Mesenchymal stem cell (in vitro differentiated cells and primary cell): ENCODE data around the gene RYR1.

ENCODE experiments used
- DNase-seq: peaks from one replicate; pipeline ENCODE4 v3.0.0-alpha.2; 2013
- H2AFZ ChIP-seq: one replicate; pipeline ENCODE4 v1.6.1; 2013; ENCODE audit warnings: low read depth, mild to moderate bottlenecking, control low read depth, inconsistent platforms, low read length, moderate library complexity
- H2AK5ac ChIP-seq: 2 replicates; pipeline ENCODE4 v1.6.1; 2013; ENCODE audit warnings: low read length, moderate library complexity, mild to moderate bottlenecking, inconsistent platforms; ENCODE audit not compliant: severe bottlenecking
- H2BK120ac ChIP-seq: one replicate; pipeline ENCODE4 v1.6.1; 2013; ENCODE audit warnings: low read depth, mild to moderate bottlenecking, inconsistent platforms, low read length, moderate library complexity
- H2BK12ac ChIP-seq, 2 experiments: one replicate each; pipeline ENCODE4 v1.6.1; 2013; ENCODE audit warnings: inconsistent platforms in 2 of 2, low read length in 2 of 2, mild to moderate bottlenecking in 2 of 2, moderate library complexity in 2 of 2, control low read depth in 1 of 2
- H2BK15ac ChIP-seq: one replicate; pipeline ENCODE4 v1.6.1; 2013; ENCODE audit warnings: mild to moderate bottlenecking, low read depth, inconsistent platforms; ENCODE audit not compliant: poor library complexity, severe bottlenecking
- H2BK5ac ChIP-seq: 2 replicates; pipeline ENCODE4 v1.6.1; 2013; ENCODE audit warnings: low read depth, mild to moderate bottlenecking, low read length, control low read depth, inconsistent platforms; ENCODE audit not compliant: poor library complexity, severe bottlenecking
- H3K14ac ChIP-seq, 2 experiments: one replicate each; pipeline ENCODE4 v1.6.1; 2013; ENCODE audit warnings: inconsistent platforms in 2 of 2, low read length in 2 of 2, control low read depth in 1 of 2, mild to moderate bottlenecking in 1 of 2, moderate library complexity in 1 of 2
- H3K18ac ChIP-seq, 2 experiments: one replicate each; pipeline ENCODE4 v1.6.1; 2013; ENCODE audit warnings: inconsistent platforms in 2 of 2, low read length in 2 of 2, control low read depth in 1 of 2, low read depth in 1 of 2, mild to moderate bottlenecking in 1 of 2
- H3K23ac ChIP-seq, 2 experiments: one replicate each; pipeline ENCODE4 v1.6.1; 2013; ENCODE audit warnings: inconsistent platforms in 2 of 2, low read length in 2 of 2, mild to moderate bottlenecking in 2 of 2, moderate library complexity in 2 of 2, control low read depth in 1 of 2
- H3K27ac ChIP-seq: 2 replicates; pipeline ENCODE4 v1.5.1; 2013; ENCODE audit warnings: mild to moderate bottlenecking, moderate library complexity, low read length, control low read depth, inconsistent platforms; ENCODE audit not compliant: poor library complexity, severe bottlenecking
- H3K27me3 ChIP-seq, 2 experiments: 2 replicates each; pipeline versions ENCODE4 v1.6.1 to v1.7.0; 2013; ENCODE audit warnings: low read length in 2 of 2, mild to moderate bottlenecking in 2 of 2, moderate library complexity in 2 of 2, control low read depth in 1 of 2, inconsistent platforms in 1 of 2; ENCODE audit not compliant: control insufficient read depth in 1 of 2, insufficient read depth in 1 of 2
- H3K36me3 ChIP-seq, 2 experiments: 2 replicates each; pipeline versions ENCODE4 v1.6.1 to v1.7.0; 2013; ENCODE audit warnings: low read length in 2 of 2, control low read depth in 1 of 2, inconsistent platforms in 1 of 2, low read depth in 1 of 2, mild to moderate bottlenecking in 1 of 2; ENCODE audit not compliant: insufficient read depth in 2 of 2, control insufficient read depth in 1 of 2
- H3K4ac ChIP-seq, 2 experiments: one replicate each; pipeline ENCODE4 v1.6.1; 2013; ENCODE audit warnings: inconsistent platforms in 2 of 2, low read length in 2 of 2, mild to moderate bottlenecking in 2 of 2, moderate library complexity in 2 of 2, control low read depth in 1 of 2, low read depth in 1 of 2
- H3K4me1 ChIP-seq: 2 replicates; pipeline ENCODE4 v1.6.1; 2013; ENCODE audit warnings: low read depth, low read length, control low read depth; ENCODE audit not compliant: control insufficient read depth, insufficient read depth
- H3K4me2 ChIP-seq: 2 replicates; pipeline ENCODE4 v1.6.1; 2013; ENCODE audit warnings: low read length, mild to moderate bottlenecking, inconsistent platforms; ENCODE audit not compliant: poor library complexity, severe bottlenecking
- H3K4me3 ChIP-seq, 2 experiments: 2 replicates each; pipeline versions ENCODE4 v1.5.1 to v1.7.0; 2013; ENCODE audit warnings: low read length in 2 of 2, mild to moderate bottlenecking in 2 of 2, control low read depth in 1 of 2, low read depth in 1 of 2; ENCODE audit not compliant: insufficient read depth in 1 of 2
- H3K79me1 ChIP-seq: replicated peaks from 2 replicates; pipeline ENCODE4 v1.6.1; 2013; ENCODE audit warnings: mild to moderate bottlenecking, control low read depth, low read length, inconsistent platforms; ENCODE audit not compliant: poor library complexity, severe bottlenecking
- H3K9ac ChIP-seq: 2 replicates; pipeline ENCODE4 v1.7.0; 2013; ENCODE audit warnings: mild to moderate bottlenecking, low read length, moderate library complexity
- H3K9me3 ChIP-seq: 2 replicates; pipeline ENCODE4 v1.7.0; 2013; ENCODE audit warnings: mild to moderate bottlenecking, low read length; ENCODE audit not compliant: control insufficient read depth
- H4K8ac ChIP-seq: one replicate; pipeline ENCODE4 v1.6.1; 2013; ENCODE audit warnings: inconsistent platforms, mild to moderate bottlenecking, low read length, moderate library complexity
- H4K91ac ChIP-seq: one replicate; pipeline ENCODE4 v1.6.1; 2013; ENCODE audit warnings: mild to moderate bottlenecking, low read length, inconsistent platforms
- WGBS: methylation state at CpG from one replicate; pipeline ENCODE4 v1.1.7; 2013; ENCODE audit warnings: mixed read lengths; 5-methylcytosine and 5-hydroxymethylcytosine counted together

RYR1 gene

GRCh38 chr19:38429055-38429810 is 4.3 kb upstream of the RYR1 start:
- H2BK5ac ChIP-seq = no peak overlapping the region
- no peaks in the 10 kb centered on the region for H3K79me1 ChIP-seq
- no peak overlapping the region for H2BK15ac ChIP-seq
- H2AFZ ChIP-seq = no peak overlapping the region
- H3K4me1 ChIP-seq = no peaks in the 10 kb centered on the region
- H3K9me3 ChIP-seq = no peaks in the 10 kb centered on the region
- H2BK12ac ChIP-seq = no peak overlapping the region
- no peak overlapping the region for H2AK5ac ChIP-seq
- H3K18ac ChIP-seq = no peak overlapping the region
- peaks cover 26 to 66% of the 10 kb centered on the region in 2 experiments for H3K27me3 ChIP-seq
- no peak overlapping the region for H3K23ac ChIP-seq
- no peak overlapping the region for H3K4ac ChIP-seq
- 83% methylated on average over 12 of the region's 14 CpGs for WGBS
- H3K4me3 ChIP-seq = no peak overlapping the region
- no peak overlapping the region for H3K14ac ChIP-seq
- no peak overlapping the region for H4K91ac ChIP-seq
- H3K9ac ChIP-seq = no peak overlapping the region
- no peaks in the 10 kb centered on the region for H3K36me3 ChIP-seq
- no peak overlapping the region for H2BK120ac ChIP-seq
- DNase-seq = no peak
- H4K8ac ChIP-seq = no peak overlapping the region
- H3K4me2 ChIP-seq = no peak overlapping the region
- H3K27ac ChIP-seq = no peak overlapping the region

- Histone ChIP-seq H3K14ac (no peak overlapping the region), H3K4me2 (no peak overlapping the region), H3K27me3 (peaks cover 32 to 66% of the 10 kb centered on the region in 2 experiments), H2BK15ac (no peak overlapping the region), H4K91ac (no peak overlapping the region), H3K79me1 (no peaks in the 10 kb centered on the region), H3K4me3 (no peak overlapping the region), H4K8ac (no peak overlapping the region), H2BK120ac (no peak overlapping the region), H3K9me3 (no peaks in the 10 kb centered on the region), H2AK5ac (no peak overlapping the region), H3K4ac (no peak overlapping the region), H3K4me1 (no peaks in the 10 kb centered on the region), H3K18ac (no peak overlapping the region), H3K23ac (no peak overlapping the region), H2BK12ac (no peak overlapping the region), H2AFZ (no peak overlapping the region), H3K27ac (no peak overlapping the region), H2BK5ac (no peak overlapping the region), H3K36me3 (no peaks in the 10 kb centered on the region), H3K9ac (no peak overlapping the region)
- 86% methylated on average over 1 of the region's 2 CpGs for WGBS
- DNase-seq = no peak
These were observed 3.7 kb upstream of the RYR1 start for GRCh38 chr19:38429811-38430156.

GRCh38 chr19:38430931-38431330 is 2.6 kb upstream of the RYR1 start:
- H3K23ac ChIP-seq = no peak overlapping the region
- 100% methylated on average over 3 of the region's 7 CpGs for WGBS
- H2AFZ ChIP-seq = no peak overlapping the region
- DNase-seq = no peak
- H4K91ac ChIP-seq = no peak overlapping the region
- H2AK5ac ChIP-seq = no peak overlapping the region
- H2BK5ac ChIP-seq = no peak overlapping the region
- H3K4me1 ChIP-seq = no peaks in the 10 kb centered on the region
- H3K27me3 ChIP-seq = peaks cover 27 to 61% of the 10 kb centered on the region in 2 experiments
- no peak overlapping the region for H2BK120ac ChIP-seq
- H3K79me1 ChIP-seq = no peaks in the 10 kb centered on the region
- H2BK12ac ChIP-seq = no peak overlapping the region
- no peak overlapping the region for H4K8ac ChIP-seq
- H3K4ac ChIP-seq = no peak overlapping the region
- H3K4me2 ChIP-seq = no peak overlapping the region
- no peak overlapping the region for H3K9ac ChIP-seq
- no peak overlapping the region for H3K18ac ChIP-seq
- H3K27ac ChIP-seq = no peak overlapping the region
- H3K14ac ChIP-seq = no peak overlapping the region
- no peaks in the 10 kb centered on the region for H3K36me3 ChIP-seq
- H2BK15ac ChIP-seq = no peak overlapping the region
- no peaks in the 10 kb centered on the region for H3K9me3 ChIP-seq
- no peak overlapping the region for H3K4me3 ChIP-seq

GRCh38 chr19:38434549-38435051 is 1.1 kb downstream of the RYR1 start:
- DNase-seq = no peak
- no peak overlapping the region for H4K8ac ChIP-seq
- H2AFZ ChIP-seq = no peak overlapping the region
- H3K4me2 ChIP-seq = no peak overlapping the region
- no peak overlapping the region for H3K18ac ChIP-seq
- no peak overlapping the region for H3K23ac ChIP-seq
- H2BK5ac ChIP-seq = no peak overlapping the region
- no peak overlapping the region for H3K14ac ChIP-seq
- no peak overlapping the region for H2AK5ac ChIP-seq
- no peak overlapping the region for H2BK120ac ChIP-seq
- no peak overlapping the region for H2BK12ac ChIP-seq
- no peak overlapping the region for H2BK15ac ChIP-seq
- no peaks in the 10 kb centered on the region for H3K4me1 ChIP-seq
- no peaks in the 10 kb centered on the region for H3K79me1 ChIP-seq
- no peak overlapping the region for H3K9ac ChIP-seq
- H3K27ac ChIP-seq = no peak overlapping the region
- no peaks in the 10 kb centered on the region for H3K36me3 ChIP-seq
- H3K9me3 ChIP-seq = no peaks in the 10 kb centered on the region
- H3K27me3 ChIP-seq = peaks cover 21 to 41% of the 10 kb centered on the region in 2 experiments
- 22% methylated on average over 9 of the region's 13 CpGs for WGBS
- no peak overlapping the region for H4K91ac ChIP-seq
- H3K4ac ChIP-seq = no peak overlapping the region
- no peak overlapping the region for H3K4me3 ChIP-seq
